Liver (tissue), 9 donors: ENCODE measurements around the gene PITPNM2. TPM values are rescaled to one million over a fixed set of nuclear protein-coding genes. Genes with fewer than 3 reads are reported as not detected.

ENCODE experiments used
- DNase-seq: peaks from one replicate; pipeline ENCODE4 v3.0.0-alpha.2; 2017; ENCODE audit warnings: low spot score
- H3K27ac ChIP-seq, 2 donors: one replicate each; pipeline ENCODE4 v1.7.0; 2013; ENCODE audit warnings: inconsistent platforms in 2 of 2, low read length in 2 of 2, control low read depth in 1 of 2, low read depth in 1 of 2, mild to moderate bottlenecking in 1 of 2
- H3K27me3 ChIP-seq, 4 donors: one replicate each; pipeline versions ENCODE4 v1.6.1 to v1.7.0; 2013; ENCODE audit warnings: low read length in 3 of 4, inconsistent platforms in 1 of 4, mild to moderate bottlenecking in 1 of 4, moderate library complexity in 1 of 4; ENCODE audit not compliant: control insufficient read depth in 4 of 4, insufficient read depth in 4 of 4
- H3K36me3 ChIP-seq, 4 donors: one replicate each; pipeline versions ENCODE4 v1.6.1 to v1.7.0; 2013; ENCODE audit warnings: low read length in 3 of 4, mild to moderate bottlenecking in 3 of 4, low read depth in 1 of 4, moderate library complexity in 1 of 4; ENCODE audit not compliant: control insufficient read depth in 4 of 4, insufficient read depth in 3 of 4
- H3K4me1 ChIP-seq, 4 donors: one replicate each; pipeline versions ENCODE4 v1.6.1 to v1.7.0; 2013; ENCODE audit warnings: low read length in 3 of 4, mild to moderate bottlenecking in 3 of 4, moderate library complexity in 1 of 4; ENCODE audit not compliant: control insufficient read depth in 4 of 4, insufficient read depth in 4 of 4
- H3K4me3 ChIP-seq, 3 donors: one replicate each; pipeline versions ENCODE4 v1.6.1 to v1.7.0; 2013; ENCODE audit warnings: low read length in 3 of 3, control low read depth in 1 of 3, low read depth in 1 of 3, mild to moderate bottlenecking in 1 of 3
- H3K9ac ChIP-seq, 2 donors: one replicate each; pipeline ENCODE4 v1.7.0; 2013; ENCODE audit warnings: low read length in 2 of 2, mild to moderate bottlenecking in 2 of 2, moderate library complexity in 2 of 2, control low read depth in 1 of 2, low read depth in 1 of 2
- H3K9me3 ChIP-seq, 4 donors: one replicate each; pipeline versions ENCODE4 v1.6.1 to v1.7.0; 2013; ENCODE audit warnings: low read length in 3 of 4; ENCODE audit not compliant: control insufficient read depth in 4 of 4
- EGR1 ChIP-seq, 2 donors: IDR thresholded peaks; 2 replicates each; pipeline ENCODE4 v1.6.1; 2016 to 2018; ENCODE audit warnings: antibody characterized with exemption in 2 of 2, low read depth in 2 of 2
- FOXA1 ChIP-seq: IDR thresholded peaks from 2 replicates; pipeline ENCODE4 v1.6.1; 2016; ENCODE audit warnings: antibody characterized with exemption
- FOXA2 ChIP-seq: IDR thresholded peaks from 2 replicates; pipeline ENCODE4 v1.6.1; 2016; ENCODE audit warnings: antibody characterized with exemption
- GABPA ChIP-seq, 2 donors: IDR thresholded peaks in 1 of 2; conservative IDR thresholded peaks in 1 of 2; 2 replicates each; pipeline ENCODE4 v1.6.1; 2016; ENCODE audit warnings: antibody characterized with exemption in 2 of 2, mild to moderate bottlenecking in 1 of 2, moderate library complexity in 1 of 2
- HNF4A ChIP-seq, 2 donors: conservative IDR thresholded peaks; 2 replicates each; pipeline ENCODE4 v1.6.1; 2016; ENCODE audit warnings: antibody characterized with exemption in 2 of 2, mild to moderate bottlenecking in 2 of 2
- HNF4G ChIP-seq: IDR thresholded peaks from 2 replicates; pipeline ENCODE4 v1.6.1; 2016; ENCODE audit warnings: antibody characterized with exemption
- JUND ChIP-seq, 2 donors: IDR thresholded peaks; 2 replicates each; pipeline ENCODE4 v1.6.1; 2016; ENCODE audit warnings: antibody characterized with exemption in 2 of 2
- NR2F2 ChIP-seq: IDR thresholded peaks from 2 replicates; pipeline ENCODE4 v1.6.1; 2016; ENCODE audit warnings: antibody characterized with exemption
- RAD21 ChIP-seq, 2 donors: IDR thresholded peaks; 2 replicates each; pipeline ENCODE4 v1.6.1; 2016; ENCODE audit warnings: antibody characterized with exemption in 2 of 2, mild to moderate bottlenecking in 2 of 2
- RXRA ChIP-seq, 2 donors: IDR thresholded peaks; 2 replicates each; pipeline ENCODE4 v1.6.1; 2017 to 2018; ENCODE audit warnings: antibody characterized with exemption in 2 of 2, mild to moderate bottlenecking in 1 of 2
- SP1 ChIP-seq: IDR thresholded peaks from 2 replicates; pipeline ENCODE4 v1.6.1; 2018; ENCODE audit warnings: antibody characterized with exemption, mild to moderate bottlenecking
- TAF1 ChIP-seq: conservative IDR thresholded peaks from 2 replicates; pipeline ENCODE4 v1.6.1; 2016; ENCODE audit warnings: antibody characterized with exemption, mild to moderate bottlenecking
- YY1 ChIP-seq: IDR thresholded peaks from 2 replicates; pipeline ENCODE4 v1.6.1; 2016; ENCODE audit warnings: antibody characterized with exemption, mild to moderate bottlenecking
- WGBS: extraction: QIAGEN DNeasy Blood & Tissue Kit; methylation state at CpG from one replicate; pipeline ENCODE4 v1.1.7; 2013; 5-methylcytosine and 5-hydroxymethylcytosine counted together
- polyA plus RNA-seq, 2 donors: library from polyadenylated mRNA; stranded (reverse) in 1 of 2; unstranded in 1 of 2; fragments of 200-250 nt in 1 of 2; fragments of >200 nt in 1 of 2; fragmentation: Nextera tagmentation in 1 of 2; extraction: Ambion mirVana in 1 of 2; gene quantifications; one replicate each; pipeline versions ENCODE4 v1.2.1 to v1.2.3, GENCODE V29; 2013 to 2015
- total RNA-seq, 2 donors: library from RNA; depleted of rRNA; stranded (reverse); fragments of >200 nt; gene quantifications; one replicate each; pipeline ENCODE4 v1.2.3, GENCODE V29; 2014
- TF ChIP-seq, protein P1 (sequence below): fragments of 150-350 bp; IDR thresholded peaks from 2 replicates; pipeline ENCODE4 v1.5.1; 2017; ENCODE audit warnings: improper control_type of control experiment, low read depth, low read length; ENCODE audit not compliant: missing input control
- TF ChIP-seq, protein P2 (sequence below): IDR thresholded peaks from 2 replicates; pipeline ENCODE4 v1.6.1; 2016; ENCODE audit warnings: antibody characterized with exemption
- TF ChIP-seq, protein P3 (sequence below): IDR thresholded peaks from 2 replicates; pipeline ENCODE4 v1.6.1; 2016; ENCODE audit warnings: antibody characterized with exemption
- TF ChIP-seq, protein P4 (sequence below): IDR thresholded peaks from 2 replicates; pipeline ENCODE4 v1.6.1; 2016; ENCODE audit warnings: antibody characterized with exemption
- TF ChIP-seq, protein P5 (sequence below): IDR thresholded peaks from 2 replicates; pipeline ENCODE4 v1.6.1; 2016; ENCODE audit warnings: antibody characterized with exemption, mild to moderate bottlenecking
- donor health status: healthy.
- donor health status: healthy.
- donor health status: healthy.
- donor health status: healthy.
- donor health status: healthy.

Gene PITPNM2
- total and polyA plus RNA-seq, 4 donors: 1.3 to 28.4 (median 5.1) TPM

DNA sequence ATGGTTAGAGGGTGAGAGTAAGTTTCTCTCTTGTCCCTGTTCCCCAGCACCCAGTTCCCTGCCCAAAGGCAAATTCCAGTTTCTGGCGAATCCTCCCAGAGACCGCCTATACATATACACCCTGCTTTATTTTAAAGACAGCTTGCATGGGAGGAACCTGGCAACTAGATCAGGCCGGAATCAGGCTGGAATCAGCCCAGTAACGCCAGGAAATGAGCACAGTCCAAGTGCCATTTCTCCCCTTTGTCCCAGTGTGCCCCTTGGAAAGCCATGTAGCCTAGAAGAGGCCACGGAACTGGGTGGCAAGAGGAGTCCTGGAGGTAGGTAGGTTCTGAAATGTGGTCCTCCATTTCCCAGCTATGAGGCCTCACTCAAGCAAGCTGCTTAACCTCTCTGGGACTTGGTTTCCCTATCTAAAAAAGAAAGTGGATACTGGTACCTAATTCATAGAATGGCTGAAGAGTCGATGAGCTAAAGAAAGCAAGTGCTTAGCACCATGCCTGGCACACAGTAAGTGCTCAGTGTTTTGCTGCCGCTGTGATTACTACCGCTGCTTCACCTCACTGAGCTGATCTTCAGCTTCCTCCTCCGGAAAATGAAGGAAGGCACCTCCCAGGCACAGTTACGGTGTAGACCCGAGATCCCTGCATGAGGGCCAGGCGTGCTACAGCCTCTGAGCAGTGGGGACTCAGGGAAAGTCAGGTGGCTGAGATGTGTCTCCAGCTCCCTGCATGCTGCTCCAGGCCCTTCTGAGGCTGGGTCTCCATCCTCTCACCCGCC, 36.4 kb downstream of the PITPNM2 start:
- Histone ChIP-seq H3K27me3 (no peaks in the 10 kb centered on the region), H3K27ac (peak overlapping the region; percentile 42 to 43), H3K9me3 (no peaks in the 10 kb centered on the region), H3K36me3 (no peaks in the 10 kb centered on the region), H3K9ac (no peak overlapping the region), H3K4me3 (no peak overlapping the region), H3K4me1 (peaks cover 4 to 27% (median 18%) of the 10 kb centered on the region in 4 donors)
- TF ChIP-seq, protein P1, sequence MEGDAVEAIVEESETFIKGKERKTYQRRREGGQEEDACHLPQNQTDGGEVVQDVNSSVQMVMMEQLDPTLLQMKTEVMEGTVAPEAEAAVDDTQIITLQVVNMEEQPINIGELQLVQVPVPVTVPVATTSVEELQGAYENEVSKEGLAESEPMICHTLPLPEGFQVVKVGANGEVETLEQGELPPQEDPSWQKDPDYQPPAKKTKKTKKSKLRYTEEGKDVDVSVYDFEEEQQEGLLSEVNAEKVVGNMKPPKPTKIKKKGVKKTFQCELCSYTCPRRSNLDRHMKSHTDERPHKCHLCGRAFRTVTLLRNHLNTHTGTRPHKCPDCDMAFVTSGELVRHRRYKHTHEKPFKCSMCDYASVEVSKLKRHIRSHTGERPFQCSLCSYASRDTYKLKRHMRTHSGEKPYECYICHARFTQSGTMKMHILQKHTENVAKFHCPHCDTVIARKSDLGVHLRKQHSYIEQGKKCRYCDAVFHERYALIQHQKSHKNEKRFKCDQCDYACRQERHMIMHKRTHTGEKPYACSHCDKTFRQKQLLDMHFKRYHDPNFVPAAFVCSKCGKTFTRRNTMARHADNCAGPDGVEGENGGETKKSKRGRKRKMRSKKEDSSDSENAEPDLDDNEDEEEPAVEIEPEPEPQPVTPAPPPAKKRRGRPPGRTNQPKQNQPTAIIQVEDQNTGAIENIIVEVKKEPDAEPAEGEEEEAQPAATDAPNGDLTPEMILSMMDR: no peak
- TF ChIP-seq FOXA2 (no peak), JUND (IDR thresholded peaks at IDR 0.05) (no peak), GABPA (IDR thresholded peaks at IDR 0.05 in 1 of 2, conservative IDR thresholded peaks at IDR 0.05 in 1 of 2) (no peak)
- 78% methylated on average over 13 of the region's 13 CpGs for WGBS
- DNase-seq: no peak

DNA sequence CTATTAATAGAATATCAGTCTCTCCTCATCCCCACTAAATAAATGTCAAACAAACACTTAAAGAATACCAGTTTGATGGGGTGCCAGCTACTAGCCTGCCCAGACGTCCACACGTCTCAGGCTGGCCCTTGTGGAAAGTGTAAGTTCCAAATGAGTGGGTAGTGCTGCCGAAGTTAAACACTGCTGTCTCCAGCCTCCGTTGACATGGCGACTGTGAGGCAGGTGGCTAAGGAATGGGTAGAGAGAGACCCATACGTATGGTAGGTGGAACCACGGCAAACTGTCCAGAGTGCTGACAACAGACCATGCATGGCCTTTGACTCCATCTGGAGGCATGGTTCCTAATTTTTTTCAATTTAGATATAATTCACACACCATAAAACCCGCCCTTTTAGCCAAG, 37.9 kb downstream of the PITPNM2 start:
- peaks cover 13 to 41% (median 33%) of the 10 kb centered on the region in 4 donors for H3K4me1 ChIP-seq
- H3K27me3 ChIP-seq: no peaks in the 10 kb centered on the region
- TF ChIP-seq, protein P1: no peak
- TF ChIP-seq, protein P2, sequence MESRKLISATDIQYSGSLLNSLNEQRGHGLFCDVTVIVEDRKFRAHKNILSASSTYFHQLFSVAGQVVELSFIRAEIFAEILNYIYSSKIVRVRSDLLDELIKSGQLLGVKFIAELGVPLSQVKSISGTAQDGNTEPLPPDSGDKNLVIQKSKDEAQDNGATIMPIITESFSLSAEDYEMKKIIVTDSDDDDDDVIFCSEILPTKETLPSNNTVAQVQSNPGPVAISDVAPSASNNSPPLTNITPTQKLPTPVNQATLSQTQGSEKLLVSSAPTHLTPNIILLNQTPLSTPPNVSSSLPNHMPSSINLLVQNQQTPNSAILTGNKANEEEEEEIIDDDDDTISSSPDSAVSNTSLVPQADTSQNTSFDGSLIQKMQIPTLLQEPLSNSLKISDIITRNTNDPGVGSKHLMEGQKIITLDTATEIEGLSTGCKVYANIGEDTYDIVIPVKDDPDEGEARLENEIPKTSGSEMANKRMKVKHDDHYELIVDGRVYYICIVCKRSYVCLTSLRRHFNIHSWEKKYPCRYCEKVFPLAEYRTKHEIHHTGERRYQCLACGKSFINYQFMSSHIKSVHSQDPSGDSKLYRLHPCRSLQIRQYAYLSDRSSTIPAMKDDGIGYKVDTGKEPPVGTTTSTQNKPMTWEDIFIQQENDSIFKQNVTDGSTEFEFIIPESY: no peak
- TF ChIP-seq FOXA2 (no peak), GABPA (IDR thresholded peaks at IDR 0.05 in 1 of 2, conservative IDR thresholded peaks at IDR 0.05 in 1 of 2) (no peak), TAF1 (no peak), HNF4A (conservative IDR thresholded peaks at IDR 0.05) (no peak), SP1 (no peak), NR2F2 (no peak), RAD21 (IDR thresholded peaks at IDR 0.05) (no peak), EGR1 (IDR thresholded peaks at IDR 0.05; ENCODE audit: low read depth in 2 of 2) (no peak), HNF4G (no peak), JUND (IDR thresholded peaks at IDR 0.05) (no peak), FOXA1 (no peak), YY1 (no peak), RXRA (IDR thresholded peaks at IDR 0.05) (no peak)
- TF ChIP-seq, protein P3, sequence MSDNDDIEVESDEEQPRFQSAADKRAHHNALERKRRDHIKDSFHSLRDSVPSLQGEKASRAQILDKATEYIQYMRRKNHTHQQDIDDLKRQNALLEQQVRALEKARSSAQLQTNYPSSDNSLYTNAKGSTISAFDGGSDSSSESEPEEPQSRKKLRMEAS: no peak
- TF ChIP-seq, protein P4, sequence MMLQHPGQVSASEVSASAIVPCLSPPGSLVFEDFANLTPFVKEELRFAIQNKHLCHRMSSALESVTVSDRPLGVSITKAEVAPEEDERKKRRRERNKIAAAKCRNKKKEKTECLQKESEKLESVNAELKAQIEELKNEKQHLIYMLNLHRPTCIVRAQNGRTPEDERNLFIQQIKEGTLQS: no peak
- TF ChIP-seq, protein P5, sequence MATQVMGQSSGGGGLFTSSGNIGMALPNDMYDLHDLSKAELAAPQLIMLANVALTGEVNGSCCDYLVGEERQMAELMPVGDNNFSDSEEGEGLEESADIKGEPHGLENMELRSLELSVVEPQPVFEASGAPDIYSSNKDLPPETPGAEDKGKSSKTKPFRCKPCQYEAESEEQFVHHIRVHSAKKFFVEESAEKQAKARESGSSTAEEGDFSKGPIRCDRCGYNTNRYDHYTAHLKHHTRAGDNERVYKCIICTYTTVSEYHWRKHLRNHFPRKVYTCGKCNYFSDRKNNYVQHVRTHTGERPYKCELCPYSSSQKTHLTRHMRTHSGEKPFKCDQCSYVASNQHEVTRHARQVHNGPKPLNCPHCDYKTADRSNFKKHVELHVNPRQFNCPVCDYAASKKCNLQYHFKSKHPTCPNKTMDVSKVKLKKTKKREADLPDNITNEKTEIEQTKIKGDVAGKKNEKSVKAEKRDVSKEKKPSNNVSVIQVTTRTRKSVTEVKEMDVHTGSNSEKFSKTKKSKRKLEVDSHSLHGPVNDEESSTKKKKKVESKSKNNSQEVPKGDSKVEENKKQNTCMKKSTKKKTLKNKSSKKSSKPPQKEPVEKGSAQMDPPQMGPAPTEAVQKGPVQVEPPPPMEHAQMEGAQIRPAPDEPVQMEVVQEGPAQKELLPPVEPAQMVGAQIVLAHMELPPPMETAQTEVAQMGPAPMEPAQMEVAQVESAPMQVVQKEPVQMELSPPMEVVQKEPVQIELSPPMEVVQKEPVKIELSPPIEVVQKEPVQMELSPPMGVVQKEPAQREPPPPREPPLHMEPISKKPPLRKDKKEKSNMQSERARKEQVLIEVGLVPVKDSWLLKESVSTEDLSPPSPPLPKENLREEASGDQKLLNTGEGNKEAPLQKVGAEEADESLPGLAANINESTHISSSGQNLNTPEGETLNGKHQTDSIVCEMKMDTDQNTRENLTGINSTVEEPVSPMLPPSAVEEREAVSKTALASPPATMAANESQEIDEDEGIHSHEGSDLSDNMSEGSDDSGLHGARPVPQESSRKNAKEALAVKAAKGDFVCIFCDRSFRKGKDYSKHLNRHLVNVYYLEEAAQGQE: no peak
- no peak overlapping the region for H3K9ac ChIP-seq
- H3K4me3 ChIP-seq: no peak overlapping the region
- no peak overlapping the region for H3K27ac ChIP-seq
- DNase-seq: no peak
- whole genome bisulfite sequencing: 90% methylated on average over 8 of the region's 8 CpGs
- H3K36me3 ChIP-seq: peaks cover 0 to 3% (median 0%) of the 10 kb centered on the region in 4 donors
- no peaks in the 10 kb centered on the region for H3K9me3 ChIP-seq
